ENCODE measurements around the gene EGFR.

Gene EGFR

GRCh38 chr7:55065511-55066229, 46.9 kb downstream of the EGFR start:
- no peak for DNase-seq

DNA sequence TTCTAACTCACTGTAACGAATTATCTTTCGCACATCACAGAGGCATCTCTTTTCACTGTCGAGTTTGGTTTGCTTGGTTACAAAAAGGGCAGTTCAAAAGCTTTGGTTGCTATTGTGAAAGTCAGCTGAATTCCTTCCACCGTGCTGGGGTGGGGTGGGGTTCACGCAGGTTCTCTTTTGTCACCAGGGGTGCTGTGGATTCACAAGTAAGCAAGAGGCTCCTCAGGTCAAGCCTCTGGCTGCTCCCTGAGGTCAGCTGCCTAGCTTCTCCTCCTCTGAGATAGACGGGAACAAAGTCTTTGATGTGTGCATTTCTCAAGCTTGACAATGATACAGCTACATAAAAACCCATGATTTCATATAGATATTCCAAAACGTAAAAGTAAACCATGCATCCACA, 47.7 kb downstream of the EGFR start:
- DNase-seq, result no peak

- no peak for DNase-seq
These were observed 48.1 kb downstream of the EGFR start for GRCh38 chr7:55066938-55067337.

- DNase-seq, result no peak
These were observed 48.9 kb downstream of the EGFR start for GRCh38 chr7:55067748-55068147.

DNA sequence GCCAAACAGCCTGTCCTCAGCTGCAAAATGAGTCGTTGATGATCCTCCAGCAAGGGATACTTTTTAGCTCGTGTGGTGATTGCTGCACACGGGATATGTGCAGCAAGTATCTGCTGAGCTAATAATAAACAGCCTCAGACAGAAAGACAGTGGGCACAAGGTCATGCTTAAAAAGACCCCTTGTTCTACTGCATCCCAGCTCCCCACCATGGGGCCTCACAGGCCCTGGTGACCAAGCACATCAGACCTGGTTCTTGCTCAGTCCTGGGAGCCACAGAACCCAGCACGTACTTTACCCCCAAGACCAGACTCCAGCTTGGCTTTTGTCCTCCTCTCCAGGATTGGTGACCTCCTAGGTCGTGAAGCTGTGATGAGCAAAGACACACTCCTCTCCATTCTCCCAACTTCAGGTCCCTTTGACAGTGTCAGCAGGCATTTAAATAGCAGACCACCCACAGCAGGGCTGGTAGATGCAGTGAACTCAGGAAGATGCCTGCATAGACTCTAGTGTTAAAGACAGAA, 50.5 kb downstream of the EGFR start:
- DNase-seq, result no peak

DNA sequence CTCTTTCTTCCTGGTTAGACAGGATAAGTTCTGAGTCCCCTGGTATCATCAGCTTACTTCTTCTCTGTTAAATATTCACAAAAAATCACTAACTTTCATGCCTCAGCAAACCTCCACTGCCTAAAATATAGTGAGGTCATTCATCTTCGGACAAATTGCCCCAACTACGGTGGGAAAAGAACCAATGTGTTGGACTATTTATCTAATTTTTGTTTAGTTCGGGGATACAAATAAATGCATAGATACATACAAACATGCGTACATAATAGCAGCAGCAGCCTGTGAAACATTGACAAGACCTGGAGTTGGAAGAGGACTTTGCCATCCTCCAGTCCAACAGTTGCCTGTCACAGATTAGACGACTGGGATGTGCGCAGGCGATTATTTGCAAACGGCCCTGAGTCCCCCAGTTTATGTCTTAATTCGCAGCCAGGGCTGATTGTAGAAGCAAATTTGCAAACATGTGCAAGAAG, 51.5 kb downstream of the EGFR start:
- DNase-seq, result no peak

- DNase-seq, result no peak
These were observed 52.0 kb downstream of the EGFR start for GRCh38 chr7:55070854-55071253.

GRCh38 chr7:55071411-55072175, 52.8 kb downstream of the EGFR start:
- DNase-seq, result no peak

DNA sequence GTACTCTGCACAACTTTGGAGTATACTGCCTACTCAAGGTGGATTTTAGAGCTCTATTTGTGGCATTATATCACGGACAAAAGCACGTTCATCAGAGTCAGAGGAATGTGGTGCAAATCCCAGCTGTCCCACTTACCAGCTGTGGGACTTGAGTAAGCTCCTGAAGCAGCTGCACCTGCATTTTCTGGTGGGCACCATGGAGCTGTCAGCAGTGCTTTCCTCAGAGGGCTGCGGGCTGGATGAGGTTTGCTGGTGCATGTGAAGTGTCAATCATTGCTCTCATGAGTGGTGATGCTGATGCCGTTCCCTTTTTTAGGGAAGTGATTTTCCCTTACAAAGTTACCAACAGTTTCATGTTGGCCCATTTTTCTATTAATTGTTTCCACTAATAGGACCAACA, 53.4 kb downstream of the EGFR start:
- DNase-seq, result no peak

DNA sequence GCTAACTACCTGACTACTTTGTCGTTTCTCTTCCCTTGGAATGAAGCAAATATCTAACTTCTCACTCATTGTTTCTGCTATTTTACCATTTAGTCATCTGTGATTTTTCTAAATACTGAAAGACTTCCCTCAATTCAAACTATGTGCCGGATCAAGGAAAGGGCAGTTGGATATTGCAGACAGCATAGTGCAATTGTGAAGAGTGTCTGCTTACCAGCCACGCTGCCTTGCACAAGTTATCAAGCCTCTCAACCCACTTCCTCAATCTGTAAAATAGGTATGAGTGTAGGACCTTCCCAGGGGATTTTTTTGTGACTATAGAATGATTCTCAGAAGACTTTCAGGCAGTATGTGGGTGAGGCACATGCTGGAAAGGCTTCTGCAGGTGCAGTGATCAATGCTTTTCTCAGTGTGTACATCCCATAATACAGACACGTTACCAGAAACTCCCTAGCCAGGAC, 54.3 kb downstream of the EGFR start:
- no peak for DNase-seq

DNA sequence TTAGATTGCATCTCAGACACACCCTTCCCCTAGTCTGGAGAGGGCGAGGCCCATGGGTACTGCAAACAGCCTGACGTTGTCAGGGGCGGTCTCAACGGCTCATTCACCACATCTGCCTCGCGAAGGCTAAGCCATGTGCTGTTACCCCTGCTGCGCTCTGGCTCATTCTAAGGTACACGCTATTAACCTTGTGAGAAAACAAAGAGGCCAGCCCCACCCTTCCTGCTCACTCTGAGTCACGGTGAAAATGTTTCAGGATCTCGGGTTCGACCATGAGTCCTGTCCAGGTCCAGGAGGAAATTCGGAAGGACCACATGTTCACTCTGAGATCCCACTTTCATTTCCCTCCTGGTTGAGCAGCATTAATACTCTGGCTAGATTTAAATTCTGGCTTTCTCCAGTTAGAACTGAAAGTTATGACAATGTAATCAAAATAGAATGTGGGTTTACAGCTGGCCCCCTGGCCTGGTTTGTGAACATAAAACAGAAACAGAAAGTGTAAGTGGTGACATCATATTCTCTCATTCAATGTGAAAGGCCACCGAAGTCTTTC, 55.2 kb downstream of the EGFR start:
- DNase-seq, result peak; percentile 21

GRCh38 chr7:55075464-55076021, 56.7 kb downstream of the EGFR start:
- DNase-seq, result no peak

- no peak for DNase-seq
These were observed 59.0 kb downstream of the EGFR start for GRCh38 chr7:55077561-55078410.

DNA sequence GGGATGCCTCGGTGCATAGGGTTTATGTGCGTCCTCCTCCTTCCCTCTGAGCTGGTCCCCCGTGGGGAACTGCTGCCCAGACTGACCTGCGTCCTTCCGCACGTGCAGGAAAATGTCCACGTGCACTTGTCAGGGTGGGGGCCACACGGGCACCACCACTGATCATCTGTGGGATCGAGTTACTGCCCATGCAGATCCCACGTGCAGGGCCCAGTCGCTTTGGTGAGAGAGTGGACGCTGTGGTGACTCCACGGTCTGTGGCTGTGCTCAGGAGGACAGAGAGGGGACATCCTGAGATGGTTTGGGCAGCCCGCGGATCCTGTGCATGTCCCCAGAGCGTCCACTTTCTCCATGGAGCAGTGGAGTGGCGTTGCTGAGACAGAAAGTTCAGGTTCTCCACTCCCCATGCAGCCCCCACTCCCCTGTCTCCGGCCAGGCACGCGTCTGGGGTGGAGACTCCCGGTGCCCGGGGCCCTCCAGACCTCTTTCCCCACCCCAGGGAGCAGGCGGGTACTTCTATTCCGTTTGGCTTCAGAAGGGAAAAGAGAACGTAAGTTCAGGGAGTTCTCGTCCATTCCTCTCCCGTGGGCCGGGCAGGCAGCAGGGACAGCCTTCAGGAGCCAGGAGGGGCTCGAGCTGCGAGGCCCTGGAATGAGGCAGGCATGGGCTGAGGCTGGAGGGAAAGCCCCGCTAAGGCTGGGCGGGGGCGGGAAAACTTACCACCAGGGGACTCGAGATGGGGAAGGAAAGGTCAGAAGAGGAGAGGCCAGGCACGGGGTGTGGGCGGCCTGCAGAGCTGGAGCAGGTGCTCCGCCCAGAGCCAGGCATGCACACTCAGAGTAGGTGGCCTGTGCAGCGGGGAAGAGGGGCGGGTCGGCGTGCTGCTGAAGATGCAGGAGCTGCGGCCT, 59.9 kb downstream of the EGFR start:
- DNase-seq, result no peak

DNA sequence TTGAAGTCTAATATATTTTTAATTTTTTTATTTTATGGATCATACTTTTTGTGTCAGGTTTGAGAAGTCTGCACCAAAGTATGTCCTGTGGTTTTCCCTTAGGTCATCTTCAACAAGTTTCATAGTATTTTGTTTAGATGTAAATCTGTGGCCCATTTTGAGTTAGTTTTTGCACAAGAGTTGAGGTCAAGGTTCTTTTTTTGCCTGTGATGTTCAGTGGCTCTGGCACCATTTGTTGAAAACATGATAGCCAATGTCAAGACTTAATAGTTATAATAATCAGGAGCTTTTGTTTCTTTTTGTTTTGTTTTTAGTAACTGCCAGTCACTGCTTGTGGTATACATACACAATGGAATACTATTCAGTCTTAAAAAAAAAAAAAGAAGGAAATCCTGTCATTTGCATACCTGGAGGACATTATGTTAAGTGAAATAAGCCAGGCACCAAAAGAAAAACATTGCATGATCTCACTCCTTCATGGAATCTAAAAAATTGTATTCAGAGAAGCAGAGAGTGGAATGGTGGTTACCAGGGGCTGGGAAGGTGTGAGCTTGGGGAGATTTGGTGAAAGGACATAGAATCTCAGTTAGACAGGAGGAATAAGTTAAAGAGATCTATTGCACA, 61.3 kb downstream of the EGFR start:
- DNase-seq, result no peak

DNA sequence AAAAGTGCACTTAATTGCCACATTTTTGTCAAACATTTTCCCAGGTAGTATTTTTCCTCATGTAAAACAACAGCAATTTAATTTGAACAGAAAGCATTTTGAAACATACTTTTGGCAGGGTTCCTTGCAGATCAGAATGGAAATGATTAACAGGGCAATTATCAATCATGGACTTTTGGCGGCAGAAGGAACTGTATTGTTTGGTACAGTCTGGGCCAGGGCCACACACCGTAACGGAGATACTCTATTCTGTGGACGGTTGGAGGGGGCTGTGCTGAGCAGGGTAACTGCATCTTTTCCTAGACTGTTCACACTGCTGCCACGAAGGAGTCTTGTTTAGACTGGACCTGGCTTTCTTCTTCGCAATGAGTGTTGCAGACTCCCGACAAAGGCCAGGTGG, 62.3 kb downstream of the EGFR start:
- DNase-seq, result no peak

GRCh38 chr7:55081472-55082227, 62.8 kb downstream of the EGFR start:
- DNase-seq, result no peak

DNA sequence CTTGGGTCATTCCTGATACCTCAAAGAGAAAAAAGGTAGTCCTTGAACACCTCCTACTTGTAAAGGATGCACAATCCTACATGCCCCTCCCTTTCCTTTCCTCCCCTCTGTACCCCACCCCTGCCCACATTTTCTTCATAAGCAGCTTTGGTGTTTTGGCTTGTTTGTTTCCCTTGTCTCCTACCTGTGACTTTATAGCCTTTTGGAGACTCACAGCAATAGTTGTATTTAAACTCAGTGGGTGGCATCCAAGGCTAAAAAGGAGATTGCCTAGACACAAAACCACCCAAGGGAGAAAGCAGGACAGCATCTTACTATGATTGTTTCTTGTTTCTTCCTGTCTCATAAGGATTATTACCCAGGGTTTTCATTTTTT, 63.4 kb downstream of the EGFR start:
- no peak for DNase-seq

DNA sequence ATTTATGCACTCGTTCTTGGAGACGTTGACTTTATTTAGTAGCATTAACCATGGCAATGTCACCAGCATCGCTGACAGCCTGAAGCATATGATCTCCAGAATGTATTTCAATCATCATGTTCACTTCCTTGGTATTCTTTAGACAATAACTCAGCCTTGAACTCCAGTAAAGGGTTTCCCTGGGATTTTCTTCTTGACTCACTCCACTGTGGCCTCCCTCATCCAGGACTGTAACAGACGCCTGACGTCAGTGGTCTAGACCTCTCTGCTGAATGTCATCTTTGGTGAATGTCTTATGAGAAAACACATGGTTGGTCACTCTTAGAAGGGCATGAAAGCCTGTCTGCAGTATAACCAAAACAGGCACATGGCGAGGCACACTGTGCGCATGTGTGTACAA, 64.4 kb downstream of the EGFR start:
- no peak for DNase-seq

DNA sequence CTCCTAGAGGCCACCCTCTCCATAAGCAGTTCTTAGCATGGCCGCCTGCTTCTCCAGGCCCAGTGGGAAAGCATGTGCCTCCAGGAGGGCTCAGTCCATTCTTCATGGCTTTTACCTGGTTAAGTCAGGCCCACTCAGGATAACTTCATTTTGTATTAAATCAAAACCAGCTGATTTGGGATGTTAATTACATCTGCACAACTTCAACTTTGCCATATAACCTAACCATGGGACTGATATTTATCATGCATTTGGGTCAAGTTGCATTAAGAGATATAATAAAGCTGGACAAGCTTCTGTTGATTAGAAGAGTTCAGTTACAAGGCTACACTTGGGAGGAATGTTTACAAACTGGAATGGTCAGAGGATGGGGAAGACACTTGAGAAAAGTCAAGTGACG, 65.5 kb downstream of the EGFR start:
- no peak for DNase-seq

Data from stimulated activated CD4-positive, alpha-beta T cell treated with anti-CD3 and anti-CD28 coated beads, Interleukin-15, amount 100 ng/mL, for 24 hours (primary cell).